Fibroblast of skin of scalp (primary cell): Measurements from ENCODE around the gene FARS2.
A peak's percentile ranks its signal among the peaks of the same experiment; 100 is the strongest.

ENCODE experiments used
- DNase-seq: peaks from one replicate; pipeline ENCODE4 v3.0.0-alpha.2; 2013

Gene FARS2

GRCh38 chr6:5590187-5590586, 328.9 kb downstream of the FARS2 start:
- no peak for DNase-seq

GRCh38 chr6:5592886-5593519, 331.7 kb downstream of the FARS2 start:
- no peak for DNase-seq

- DNase-seq, result no peak
Measured at GRCh38 chr6:5595184-5595583, 333.9 kb downstream of the FARS2 start.

- DNase-seq, result no peak
Measured at GRCh38 chr6:5597413-5597812, 336.1 kb downstream of the FARS2 start.

GRCh38 chr6:5598123-5598522, 336.8 kb downstream of the FARS2 start:
- no peak for DNase-seq

GRCh38 chr6:5599127-5599526, 337.8 kb downstream of the FARS2 start:
- peak; percentile 46 for DNase-seq

- DNase-seq, result no peak
Measured at GRCh38 chr6:5605937-5606336, 344.6 kb downstream of the FARS2 start.

- no peak for DNase-seq
Measured at GRCh38 chr6:5606546-5606945, 345.2 kb downstream of the FARS2 start.

- no peak for DNase-seq
Measured at GRCh38 chr6:5610640-5611039, 349.3 kb downstream of the FARS2 start.

- no peak for DNase-seq
Measured at GRCh38 chr6:5617179-5617578, 355.9 kb downstream of the FARS2 start.

- DNase-seq, result no peak
Measured at GRCh38 chr6:5619249-5619648, 357.9 kb downstream of the FARS2 start.

- no peak for DNase-seq
Measured at GRCh38 chr6:5622276-5623005, 361.1 kb downstream of the FARS2 start.

GRCh38 chr6:5623769-5624168, 362.5 kb downstream of the FARS2 start:
- DNase-seq, result no peak

- no peak for DNase-seq
Measured at GRCh38 chr6:5624256-5624655, 362.9 kb downstream of the FARS2 start.

GRCh38 chr6:5626727-5627426, 365.6 kb downstream of the FARS2 start:
- no peak for DNase-seq

GRCh38 chr6:5630636-5631035, 369.3 kb downstream of the FARS2 start:
- no peak for DNase-seq

GRCh38 chr6:5632348-5632935, 371.1 kb downstream of the FARS2 start:
- no peak for DNase-seq

- peak; percentile 2 for DNase-seq
Measured at GRCh38 chr6:5634525-5634924, 373.2 kb downstream of the FARS2 start.

GRCh38 chr6:5636210-5637030, 375.1 kb downstream of the FARS2 start:
- DNase-seq, result no peak

GRCh38 chr6:5637714-5638113, 376.4 kb downstream of the FARS2 start:
- DNase-seq, result no peak

- no peak for DNase-seq
Measured at GRCh38 chr6:5638666-5639065, 377.4 kb downstream of the FARS2 start.

- DNase-seq, result no peak
Measured at GRCh38 chr6:5639193-5639592, 377.9 kb downstream of the FARS2 start.

- DNase-seq, result no peak
Measured at GRCh38 chr6:5640614-5641013, 379.3 kb downstream of the FARS2 start.
